ENCODE data around the gene ADGRL3. TPM values are rescaled to one million over a fixed set of nuclear protein-coding genes. Genes with fewer than 3 reads are reported as not detected.
"Not testable (repeated sequence)": the region's sequence is repeated elsewhere in the genome, so short reads cannot be mapped to it uniquely, and the experiment has no call there.

ADGRL3 gene
- total and polyA plus RNA-seq, 4 donors, result 0.39 to 59.9 (median 2.9) TPM

GRCh38 chr4:61380865-61381264 lies 180.7 kb downstream of the ADGRL3 start:
- no peaks in the 10 kb centered on the region for H3K4me1 ChIP-seq (ENCODE audit: control insufficient read depth in 5 of 5, insufficient read depth in 5 of 5, low read length in 5 of 5)
- H3K9me3 ChIP-seq (ENCODE audit: control insufficient read depth in 4 of 4, insufficient read depth in 3 of 4, low read length in 3 of 4), result peaks cover 0 to 3% (median 0%) of the 10 kb centered on the region in 4 donors
- no peak for DNase-seq
- 77 to 87% methylated on average over 2 of the region's 2 CpGs for WGBS, 2 donors
- ATAC-seq (ENCODE audit: insufficient read depth, low FRiP score), result no peak
- H3K27me3 ChIP-seq (ENCODE audit: control insufficient read depth in 3 of 3, insufficient read depth in 3 of 3, low read length in 2 of 3), result no peaks in the 10 kb centered on the region
- no peak overlapping the region for H3K4me3 ChIP-seq
- H3K27ac ChIP-seq (ENCODE audit: low read depth in 1 of 2, low read length in 1 of 2), result no peak overlapping the region
- TF ChIP-seq CTCF (IDR thresholded peaks at IDR 0.05; ENCODE audit: control extremely low read depth, extremely low read depth), result no peak
- H3K9ac ChIP-seq (ENCODE audit: insufficient read depth in 1 of 2, low read length in 2 of 2), result no peak overlapping the region
- H3K36me3 ChIP-seq (ENCODE audit: control insufficient read depth in 4 of 4, insufficient read depth in 4 of 4, low read length in 4 of 4), result no peaks in the 10 kb centered on the region

GRCh38 chr4:61385256-61385655 lies 185.1 kb downstream of the ADGRL3 start:
- Histone ChIP-seq H3K36me3 (ENCODE audit: control insufficient read depth in 4 of 4, insufficient read depth in 4 of 4, low read length in 4 of 4) (no peaks in the 10 kb centered on the region), H3K27me3 (ENCODE audit: control insufficient read depth in 3 of 3, insufficient read depth in 3 of 3, low read length in 2 of 3) (no peaks in the 10 kb centered on the region), H3K4me3 (no peak overlapping the region), H3K4me1 (ENCODE audit: control insufficient read depth in 5 of 5, insufficient read depth in 5 of 5, low read length in 5 of 5) (no peaks in the 10 kb centered on the region), H3K9ac (ENCODE audit: insufficient read depth in 1 of 2, low read length in 2 of 2) (no peak overlapping the region), H3K9me3 (ENCODE audit: control insufficient read depth in 4 of 4, insufficient read depth in 3 of 4, low read length in 3 of 4) (peaks cover 0 to 2% (median 0%) of the 10 kb centered on the region in 4 donors), H3K27ac (ENCODE audit: low read depth in 1 of 2, low read length in 1 of 2) (no peak overlapping the region)
- DNase-seq, result no peak
- TF ChIP-seq CTCF (IDR thresholded peaks at IDR 0.05; ENCODE audit: control extremely low read depth, extremely low read depth), result no peak
- 91 to 93% methylated on average over 4 of the region's 4 CpGs for WGBS, 2 donors
- no peak for ATAC-seq (ENCODE audit: insufficient read depth, low FRiP score)

GRCh38 chr4:61387372-61387771 lies 187.2 kb downstream of the ADGRL3 start:
- H3K36me3 ChIP-seq (ENCODE audit: control insufficient read depth in 4 of 4, insufficient read depth in 4 of 4, low read length in 4 of 4); DNase-seq: not testable (repeated sequence)
- WGBS, 2 donors, result 86 to 92% methylated on average over 7 of the region's 7 CpGs

GRCh38 chr4:61389640-61390039 lies 189.5 kb downstream of the ADGRL3 start:
- no peak overlapping the region for H3K27ac ChIP-seq (ENCODE audit: low read depth in 1 of 2, low read length in 1 of 2)
- no peak for TF ChIP-seq CTCF (IDR thresholded peaks at IDR 0.05; ENCODE audit: control extremely low read depth, extremely low read depth)
- peaks cover 0 to 2% (median 0%) of the 10 kb centered on the region in 4 donors for H3K9me3 ChIP-seq (ENCODE audit: control insufficient read depth in 4 of 4, insufficient read depth in 3 of 4, low read length in 3 of 4)
- ATAC-seq (ENCODE audit: insufficient read depth, low FRiP score), result no peak
- H3K9ac ChIP-seq (ENCODE audit: insufficient read depth in 1 of 2, low read length in 2 of 2), result no peak overlapping the region
- H3K27me3 ChIP-seq (ENCODE audit: control insufficient read depth in 3 of 3, insufficient read depth in 3 of 3, low read length in 2 of 3), result no peaks in the 10 kb centered on the region
- H3K36me3 ChIP-seq (ENCODE audit: control insufficient read depth in 4 of 4, insufficient read depth in 4 of 4, low read length in 4 of 4), result no peaks in the 10 kb centered on the region
- 78 to 86% methylated on average over 2 of the region's 2 CpGs for WGBS, 2 donors
- no peaks in the 10 kb centered on the region for H3K4me1 ChIP-seq (ENCODE audit: control insufficient read depth in 5 of 5, insufficient read depth in 5 of 5, low read length in 5 of 5)
- H3K4me3 ChIP-seq, result no peak overlapping the region
- DNase-seq, result no peak

More at GRCh38 chr4:61387372-61387771, 187.2 kb downstream of the ADGRL3 start:
- H3K4me3 ChIP-seq; ATAC-seq (ENCODE audit: insufficient read depth, low FRiP score); H3K4me1 ChIP-seq (ENCODE audit: control insufficient read depth in 5 of 5, insufficient read depth in 5 of 5, low read length in 5 of 5); H3K27ac ChIP-seq (ENCODE audit: low read depth in 1 of 2, low read length in 1 of 2); H3K9ac ChIP-seq (ENCODE audit: insufficient read depth in 1 of 2, low read length in 2 of 2); H3K9me3 ChIP-seq (ENCODE audit: control insufficient read depth in 4 of 4, insufficient read depth in 3 of 4, low read length in 3 of 4); H3K27me3 ChIP-seq (ENCODE audit: control insufficient read depth in 3 of 3, insufficient read depth in 3 of 3, low read length in 2 of 3): not testable (repeated sequence)
